ENCODE data around the gene TRABD2B.

The TRABD2B gene

DNA sequence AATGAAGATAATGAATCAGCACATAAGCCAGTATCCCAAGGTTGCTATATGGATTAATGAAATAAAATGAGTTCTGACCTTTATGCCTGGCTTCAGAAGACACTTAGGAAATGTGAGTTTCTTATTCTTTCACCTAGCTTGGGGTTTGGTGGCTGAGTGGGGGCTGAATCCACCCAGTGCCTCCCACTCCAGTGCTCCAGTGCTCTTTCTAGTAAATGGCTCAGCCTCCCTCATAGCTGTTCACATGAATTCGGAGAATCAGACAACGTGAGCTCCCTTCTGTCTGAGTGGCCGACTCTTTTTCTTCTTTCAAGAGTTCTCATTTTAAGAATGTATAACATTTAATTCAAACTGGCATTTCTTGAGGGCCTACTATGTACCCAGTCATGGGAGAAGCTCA is 43.5 kb downstream of the TRABD2B start:
- Histone ChIP-seq H3K9me3 (ENCODE audit: insufficient read depth, low read length, severe bottlenecking) (no peaks in the 10 kb centered on the region), H3K4me3 (ENCODE audit: low read depth in 1 of 2, low read length in 2 of 2) (no peak overlapping the region), H4K20me1 (ENCODE audit: insufficient read depth, low read length) (no peaks in the 10 kb centered on the region), H2AFZ (ENCODE audit: low read depth, low read length) (no peak overlapping the region), H3K27me3 (ENCODE audit: insufficient read depth, low read length, poor library complexity) (no peaks in the 10 kb centered on the region), H3K27ac (ENCODE audit: low read length) (no peak overlapping the region), H3K79me2 (ENCODE audit: insufficient read depth, low read length) (no peaks in the 10 kb centered on the region), H3K4me1 (ENCODE audit: insufficient read depth, low read length) (no peaks in the 10 kb centered on the region), H3K4me2 (ENCODE audit: insufficient read depth, low read length) (no peak overlapping the region), H3K9ac (ENCODE audit: low read depth, low read length) (no peak overlapping the region), H3K36me3 (ENCODE audit: insufficient read depth, low read length) (no peaks in the 10 kb centered on the region)
- DNase-seq (no peak), ATAC-seq (ENCODE audit: insufficient read depth, low read depth) (no peak)
- TF ChIP-seq EZH2 (IDR thresholded peaks at IDR 0.05; ENCODE audit: borderline replicate concordance, low read depth, low read length, severe bottlenecking) (no peak), CTCF (IDR thresholded peaks at IDR 0.05; ENCODE audit: borderline replicate concordance, extremely low read depth, low read length, poor library complexity, severe bottlenecking) (no peak)

DNA sequence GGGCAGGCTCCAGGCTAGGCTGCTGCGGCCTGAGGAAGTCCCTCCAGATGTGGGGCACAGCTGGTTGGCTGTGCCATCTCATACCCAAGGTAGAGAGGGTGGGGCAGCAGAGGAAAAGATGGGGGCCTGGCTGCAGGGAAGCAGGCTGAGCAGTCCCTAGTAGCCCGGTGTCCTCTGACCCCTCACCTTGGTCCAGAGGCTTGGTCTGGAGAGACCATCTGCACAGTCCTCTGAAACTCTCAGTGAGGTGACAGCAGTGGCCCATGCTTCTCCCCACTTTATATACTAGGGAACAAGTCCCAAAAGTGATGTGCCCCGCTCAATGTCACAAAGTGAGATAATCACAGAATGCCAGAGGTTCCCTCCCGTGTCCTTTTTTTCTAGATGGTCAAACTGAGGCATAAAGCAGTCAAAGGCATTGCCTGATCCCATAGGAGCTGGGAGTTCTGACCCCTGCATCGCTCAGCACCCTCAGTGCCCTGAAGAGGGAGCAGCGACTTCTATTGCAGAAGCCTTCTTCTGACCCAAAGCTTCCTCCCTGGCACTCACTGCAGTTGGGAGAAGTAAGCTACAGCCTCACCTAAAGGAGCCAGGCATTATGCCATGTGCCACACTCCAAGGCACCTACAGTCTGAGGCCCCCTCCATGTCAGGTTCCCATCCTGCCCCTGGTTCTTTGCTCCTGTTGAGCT is 45.5 kb downstream of the TRABD2B start:
- Histone ChIP-seq H3K4me3 (ENCODE audit: low read depth in 1 of 2, low read length in 2 of 2) (no peak overlapping the region), H3K27ac (ENCODE audit: low read length) (no peak overlapping the region), H3K4me2 (ENCODE audit: insufficient read depth, low read length) (no peak overlapping the region), H3K27me3 (ENCODE audit: insufficient read depth, low read length, poor library complexity) (no peaks in the 10 kb centered on the region), H3K36me3 (ENCODE audit: insufficient read depth, low read length) (no peaks in the 10 kb centered on the region), H3K4me1 (ENCODE audit: insufficient read depth, low read length) (no peaks in the 10 kb centered on the region), H4K20me1 (ENCODE audit: insufficient read depth, low read length) (no peaks in the 10 kb centered on the region), H3K79me2 (ENCODE audit: insufficient read depth, low read length) (no peaks in the 10 kb centered on the region), H3K9me3 (ENCODE audit: insufficient read depth, low read length, severe bottlenecking) (no peaks in the 10 kb centered on the region), H2AFZ (ENCODE audit: low read depth, low read length) (no peak overlapping the region), H3K9ac (ENCODE audit: low read depth, low read length) (no peak overlapping the region)
- TF ChIP-seq EZH2 (IDR thresholded peaks at IDR 0.05; ENCODE audit: borderline replicate concordance, low read depth, low read length, severe bottlenecking), result no peak
- no peak for TF ChIP-seq CTCF (IDR thresholded peaks at IDR 0.05; ENCODE audit: borderline replicate concordance, extremely low read depth, low read length, poor library complexity, severe bottlenecking)
- no peak for ATAC-seq (ENCODE audit: insufficient read depth, low read depth)
- no peak for DNase-seq

- no peak for ATAC-seq (ENCODE audit: insufficient read depth, low read depth)
Measured at GRCh38 chr1:47951026-47951425, 46.2 kb downstream of the TRABD2B start.

More at GRCh38 chr1:47951026-47951425, 46.2 kb downstream of the TRABD2B start:
- Histone ChIP-seq H4K20me1 (ENCODE audit: insufficient read depth, low read length) (no peaks in the 10 kb centered on the region), H2AFZ (ENCODE audit: low read depth, low read length) (no peak overlapping the region), H3K9ac (ENCODE audit: low read depth, low read length) (no peak overlapping the region), H3K27me3 (ENCODE audit: insufficient read depth, low read length, poor library complexity) (no peaks in the 10 kb centered on the region), H3K4me2 (ENCODE audit: insufficient read depth, low read length) (no peak overlapping the region), H3K79me2 (ENCODE audit: insufficient read depth, low read length) (no peaks in the 10 kb centered on the region), H3K4me1 (ENCODE audit: insufficient read depth, low read length) (no peaks in the 10 kb centered on the region), H3K36me3 (ENCODE audit: insufficient read depth, low read length) (no peaks in the 10 kb centered on the region), H3K4me3 (ENCODE audit: low read depth in 1 of 2, low read length in 2 of 2) (no peak overlapping the region), H3K9me3 (ENCODE audit: insufficient read depth, low read length, severe bottlenecking) (no peaks in the 10 kb centered on the region), H3K27ac (ENCODE audit: low read length) (no peak overlapping the region)
- TF ChIP-seq EZH2 (IDR thresholded peaks at IDR 0.05; ENCODE audit: borderline replicate concordance, low read depth, low read length, severe bottlenecking), result no peak
- no peak for TF ChIP-seq CTCF (IDR thresholded peaks at IDR 0.05; ENCODE audit: borderline replicate concordance, extremely low read depth, low read length, poor library complexity, severe bottlenecking)
- DNase-seq, result no peak

Data from DND-41 (cell line).